Activated CD4-positive, alpha-beta T cell treated with anti-CD3 and anti-CD28 coated beads, Interleukin-2, amount 10 ng/mL, durations not matched to agents 7 days and 5 days (primary cell): ENCODE data around the gene MTX1. TPM values are rescaled to one million over a fixed set of nuclear protein-coding genes. Genes with fewer than 3 reads are reported as not detected.

ENCODE experiments used
- CTCF ChIA-PET: fragments of 350-600 bp; sonication (Branson Sonifier 250); formaldehyde crosslinking; loops from one replicate; lab custom pipeline; 2021; ENCODE audit warnings: antibody characterized with exemption; lab: Charles Lee
- POLR2A ChIA-PET: fragments of 350-600 bp; sonication (Branson Sonifier 250); formaldehyde crosslinking; loops from one replicate; lab custom pipeline; 2021; ENCODE audit warnings: antibody characterized with exemption; lab: Charles Lee
- DNase-seq: peaks from one replicate; pipeline ENCODE4 v3.0.0-alpha.2; 2020
- H3K27ac Mint-ChIP-seq: one replicate; pipeline ENCODE4 v1.8.0; 2021; ENCODE audit warnings: mild to moderate bottlenecking, moderate library complexity, mixed read lengths
- H3K27me3 Mint-ChIP-seq: one replicate; pipeline ENCODE4 v1.8.0; 2021; ENCODE audit warnings: mixed read lengths
- H3K36me3 Mint-ChIP-seq: one replicate; pipeline ENCODE4 v1.8.0; 2021; ENCODE audit warnings: low read depth, mixed read lengths
- H3K4me1 Mint-ChIP-seq: one replicate; pipeline ENCODE4 v1.8.0; 2021; ENCODE audit warnings: mixed read lengths
- H3K4me3 Mint-ChIP-seq: one replicate; pipeline ENCODE4 v1.8.0; 2021; ENCODE audit warnings: mild to moderate bottlenecking, moderate library complexity, mixed read lengths
- H3K9me3 Mint-ChIP-seq: one replicate; pipeline ENCODE4 v1.8.0; 2021; ENCODE audit warnings: mixed read lengths
- total RNA-seq, 2 experiments: library from RNA; stranded (reverse); gene quantifications; one replicate each; pipeline ENCODE4 v1.2.3, GENCODE V29; 2021

MTX1 gene
- total RNA-seq, 2 experiments from 2014 or later, result 32.8 to 37.3 TPM

GRCh38 chr1:155176544-155177071 lies 31.9 kb upstream of the MTX1 start:
- DNase-seq, result peak; percentile 90
- peaks cover 47% of the 10 kb centered on the region for H3K4me1 Mint-ChIP-seq
- H3K4me3 Mint-ChIP-seq, result peak overlapping the region; percentile 11
- H3K36me3 Mint-ChIP-seq, result peaks cover 26% of the 10 kb centered on the region
- ChIA-PET CTCF (interaction anchor here (0.9 to 4.6 kb wide), 10 partner anchors 10 to 147 kb away, joined by 3 to 52 read pairs (median 4); no protein-coding TSS in a partner anchor), POLR2A (no interaction called here)
- no peaks in the 10 kb centered on the region for H3K9me3 Mint-ChIP-seq
- no peaks in the 10 kb centered on the region for H3K27me3 Mint-ChIP-seq
- peak overlapping the region; percentile 10 for H3K27ac Mint-ChIP-seq

DNA sequence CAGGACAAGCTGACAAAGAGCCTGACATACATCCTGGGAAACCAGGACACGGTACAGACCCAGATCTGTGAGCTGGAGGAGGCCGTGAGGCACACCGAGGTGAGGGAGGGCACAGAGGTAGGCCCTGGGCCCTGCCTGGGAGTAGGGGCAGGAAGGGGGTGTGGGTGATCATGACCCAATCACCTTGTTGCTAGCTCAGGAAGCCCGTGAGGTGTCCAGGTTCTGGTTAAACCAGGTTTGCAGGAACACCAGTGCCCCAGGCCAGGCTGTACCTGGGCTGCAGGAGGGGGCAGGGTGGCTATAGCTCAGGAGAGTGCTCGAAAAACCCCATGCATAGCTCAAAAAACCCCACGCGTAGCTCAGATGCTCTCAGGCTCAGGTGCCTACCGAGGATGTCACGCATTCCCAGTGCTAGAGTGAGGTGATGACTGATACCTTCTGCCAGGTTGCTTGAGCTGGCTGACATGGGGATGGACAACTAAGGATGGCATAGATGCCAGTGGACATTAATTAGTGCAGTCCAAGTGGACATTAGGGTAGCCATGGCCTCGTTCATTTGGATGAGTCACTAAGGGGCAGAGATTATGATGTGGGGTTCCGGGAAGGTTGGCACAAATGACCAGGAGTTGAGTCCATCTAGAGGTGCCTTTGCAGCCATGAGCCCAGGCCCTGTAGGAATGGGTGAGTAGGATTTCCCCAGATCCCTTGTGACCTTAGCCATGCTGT lies 31.1 kb upstream of the MTX1 start:
- ChIA-PET CTCF (interaction anchor here (0.6 to 1.9 kb wide), 10 partner anchors 9 to 146 kb away, joined by 3 to 16 read pairs (median 4); no protein-coding TSS in a partner anchor), POLR2A (no interaction called here)
- Mint-ChIP-seq H3K27ac (peak overlapping the region; percentile 16), H3K4me3 (no peak overlapping the region), H3K27me3 (no peaks in the 10 kb centered on the region), H3K36me3 (peaks cover 27% of the 10 kb centered on the region), H3K4me1 (peaks cover 40% of the 10 kb centered on the region), H3K9me3 (no peaks in the 10 kb centered on the region)
- no peak for DNase-seq

- peaks cover 29% of the 10 kb centered on the region for H3K36me3 Mint-ChIP-seq
- H3K27me3 Mint-ChIP-seq, result no peaks in the 10 kb centered on the region
- H3K27ac Mint-ChIP-seq, result no peak overlapping the region
- H3K4me3 Mint-ChIP-seq, result no peak overlapping the region
- H3K4me1 Mint-ChIP-seq, result peaks cover 38% of the 10 kb centered on the region
- H3K9me3 Mint-ChIP-seq, result no peaks in the 10 kb centered on the region
- ChIA-PET POLR2A (interaction anchor here (0.8 kb wide), 1 partner anchor 15 kb away, joined by 5 read pairs; no protein-coding TSS in a partner anchor), CTCF (interaction anchor here (0.9 to 1.9 kb wide), 8 partner anchors 8 to 145 kb away, joined by 3 to 16 read pairs (median 6); no protein-coding TSS in a partner anchor)
- no peak for DNase-seq
These were observed 30.6 kb upstream of the MTX1 start for GRCh38 chr1:155177918-155178281.

GRCh38 chr1:155178441-155179111 lies 29.9 kb upstream of the MTX1 start:
- no peaks in the 10 kb centered on the region for H3K9me3 Mint-ChIP-seq
- H3K4me1 Mint-ChIP-seq, result peaks cover 32% of the 10 kb centered on the region
- ChIA-PET POLR2A (interaction anchor here (0.8 kb wide), 1 partner anchor 15 kb away, joined by 5 read pairs; no protein-coding TSS in a partner anchor), CTCF (interaction anchor here (0.8 to 1.9 kb wide), 3 partner anchors 11 to 87 kb away, joined by 3 to 7 read pairs (median 6); no protein-coding TSS in a partner anchor)
- H3K27ac Mint-ChIP-seq, result no peak overlapping the region
- no peaks in the 10 kb centered on the region for H3K27me3 Mint-ChIP-seq
- H3K36me3 Mint-ChIP-seq, result peaks cover 29% of the 10 kb centered on the region
- no peak for DNase-seq
- H3K4me3 Mint-ChIP-seq, result no peak overlapping the region

- H3K36me3 Mint-ChIP-seq, result peaks cover 29% of the 10 kb centered on the region
- no peak overlapping the region for H3K4me3 Mint-ChIP-seq
- ChIA-PET POLR2A (no interaction called here), CTCF (interaction anchor here (0.8 to 1.2 kb wide), 3 partner anchors 11 to 88 kb away, joined by 3 to 4 read pairs (median 4); no protein-coding TSS in a partner anchor)
- H3K27me3 Mint-ChIP-seq, result no peaks in the 10 kb centered on the region
- peaks cover 27% of the 10 kb centered on the region for H3K4me1 Mint-ChIP-seq
- DNase-seq, result no peak
- no peaks in the 10 kb centered on the region for H3K9me3 Mint-ChIP-seq
- no peak overlapping the region for H3K27ac Mint-ChIP-seq
These were observed 29.1 kb upstream of the MTX1 start for GRCh38 chr1:155179112-155180031.

- CTCF ChIA-PET, result interaction anchor here (1.2 to 1.3 kb wide), 2 partner anchors 9 to 12 kb away, joined by 3 to 7 read pairs; partner anchors contain the start of gene KRTCAP2
- POLR2A ChIA-PET, result no interaction called here
- Mint-ChIP-seq H3K27me3 (no peaks in the 10 kb centered on the region), H3K4me3 (no peak overlapping the region), H3K36me3 (peaks cover 29% of the 10 kb centered on the region), H3K4me1 (peaks cover 10% of the 10 kb centered on the region), H3K27ac (no peak overlapping the region), H3K9me3 (no peaks in the 10 kb centered on the region)
- no peak for DNase-seq
These were observed 27.0 kb upstream of the MTX1 start for GRCh38 chr1:155181371-155182051.

- Mint-ChIP-seq H3K27ac (no peak overlapping the region), H3K36me3 (peaks cover 26% of the 10 kb centered on the region), H3K4me3 (no peak overlapping the region), H3K4me1 (peaks cover 4% of the 10 kb centered on the region), H3K9me3 (no peaks in the 10 kb centered on the region), H3K27me3 (no peaks in the 10 kb centered on the region)
- DNase-seq, result no peak
- POLR2A ChIA-PET, result no interaction called here
- CTCF ChIA-PET, result interaction anchor here (1.2 kb wide), 1 partner anchor 9 kb away, joined by 3 read pairs; the partner anchor contains the start of gene KRTCAP2
These were observed 26.4 kb upstream of the MTX1 start for GRCh38 chr1:155182052-155182550.

DNA sequence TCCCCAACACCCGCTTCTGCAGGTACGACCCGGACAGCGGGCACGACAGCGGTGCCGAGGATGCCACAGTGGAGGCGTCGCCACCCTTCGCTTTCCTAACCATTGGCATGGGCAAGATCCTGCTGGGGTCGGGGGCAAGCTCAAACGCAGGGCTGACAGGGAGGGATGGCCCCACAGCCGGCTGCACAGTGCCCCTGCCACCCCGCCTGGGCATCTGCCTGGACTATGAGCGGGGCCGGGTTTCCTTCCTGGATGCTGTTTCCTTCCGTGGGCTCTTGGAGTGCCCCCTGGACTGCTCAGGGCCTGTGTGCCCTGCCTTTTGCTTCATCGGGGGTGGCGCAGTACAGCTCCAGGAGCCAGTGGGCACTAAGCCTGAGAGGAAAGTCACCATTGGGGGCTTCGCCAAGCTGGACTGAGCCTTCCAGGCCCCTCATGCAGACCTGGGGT lies 24.7 kb upstream of the MTX1 start:
- ChIA-PET CTCF (interaction anchor here (1.2 to 4.0 kb wide), 3 partner anchors 10 to 16 kb away, joined by 3 to 25 read pairs (median 15); partner anchors contain the start of gene KRTCAP2), POLR2A (no interaction called here)
- Mint-ChIP-seq H3K9me3 (no peaks in the 10 kb centered on the region), H3K4me3 (no peak overlapping the region), H3K27me3 (no peaks in the 10 kb centered on the region), H3K4me1 (peaks cover 9% of the 10 kb centered on the region), H3K27ac (peak overlapping the region; percentile 1), H3K36me3 (peaks cover 20% of the 10 kb centered on the region)
- no peak for DNase-seq

GRCh38 chr1:155184351-155184811 lies 24.1 kb upstream of the MTX1 start:
- Mint-ChIP-seq H3K4me3 (no peak overlapping the region), H3K36me3 (peaks cover 14% of the 10 kb centered on the region), H3K27ac (no peak overlapping the region), H3K27me3 (no peaks in the 10 kb centered on the region), H3K9me3 (no peaks in the 10 kb centered on the region), H3K4me1 (peaks cover 9% of the 10 kb centered on the region)
- POLR2A ChIA-PET, result no interaction called here
- no peak for DNase-seq
- CTCF ChIA-PET, result interaction anchor here (0.6 to 4.0 kb wide), 7 partner anchors 7 to 236 kb away, joined by 3 to 25 read pairs (median 3); partner anchors contain the start of gene KRTCAP2

DNA sequence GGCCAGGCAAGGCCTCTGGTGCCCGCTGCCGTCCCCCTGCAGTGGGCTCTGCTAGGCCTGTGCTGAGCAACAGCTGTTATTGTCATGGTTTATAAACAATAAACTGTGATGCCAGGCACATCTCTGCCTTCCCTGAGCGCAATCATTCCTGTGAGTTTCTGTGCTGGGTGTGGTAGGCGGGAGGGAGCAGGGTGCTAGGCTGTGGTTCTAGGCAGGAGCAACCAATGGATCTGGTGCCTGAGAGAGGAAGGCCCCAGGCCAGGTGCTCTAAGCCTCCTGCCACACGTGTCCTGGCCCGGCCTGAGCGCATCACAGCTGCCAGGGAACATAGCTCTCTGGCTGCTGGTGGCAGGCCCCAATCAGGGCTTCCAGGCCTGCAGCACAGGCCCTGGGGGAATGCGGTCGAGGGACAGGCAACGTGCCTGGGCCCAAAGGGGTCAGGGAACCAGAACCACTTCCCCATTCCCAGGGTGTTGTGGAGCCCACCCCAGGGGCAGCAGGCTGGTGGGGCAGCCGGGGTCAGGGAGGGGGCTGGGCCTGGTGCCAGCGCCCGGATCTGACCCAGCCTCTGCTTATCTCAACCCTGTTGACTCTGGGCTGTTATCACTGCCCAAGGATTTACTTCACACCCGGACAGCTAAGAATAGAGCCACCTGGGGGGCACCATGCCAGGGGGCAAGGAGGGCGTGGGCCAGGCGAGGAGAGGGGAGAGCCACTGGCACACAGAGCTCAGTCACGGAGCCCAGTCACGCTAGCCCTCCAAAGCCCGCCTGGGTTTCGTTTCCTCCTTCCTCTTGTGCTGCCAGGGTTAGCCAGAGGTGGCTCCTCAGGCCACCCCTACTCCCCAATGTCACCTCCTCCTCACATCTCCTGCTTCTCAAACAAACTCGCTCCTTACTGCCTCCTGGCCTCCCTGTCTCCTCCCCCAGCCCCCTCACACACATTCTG lies 23.4 kb upstream of the MTX1 start:
- peaks cover 7% of the 10 kb centered on the region for H3K36me3 Mint-ChIP-seq
- CTCF ChIA-PET, result interaction anchor here (0.6 to 4.0 kb wide), 7 partner anchors 8 to 236 kb away, joined by 3 to 25 read pairs (median 3); partner anchors contain the start of gene KRTCAP2
- H3K4me1 Mint-ChIP-seq, result peaks cover 9% of the 10 kb centered on the region
- no peaks in the 10 kb centered on the region for H3K27me3 Mint-ChIP-seq
- H3K4me3 Mint-ChIP-seq, result no peak overlapping the region
- H3K27ac Mint-ChIP-seq, result no peak overlapping the region
- POLR2A ChIA-PET, result no interaction called here
- no peak for DNase-seq
- H3K9me3 Mint-ChIP-seq, result no peaks in the 10 kb centered on the region
